Activated naive CD4-positive, alpha-beta T cell treated with anti-CD3 and anti-CD28 coated beads, Interleukin-2, amount 50 U/mL, for 24 hours (primary cell): ENCODE data around the gene ZCCHC3.
A peak's percentile ranks its signal among the peaks of the same experiment; 100 is the strongest.
"Not testable (repeated sequence)": the region's sequence is repeated elsewhere in the genome, so short reads cannot be mapped to it uniquely, and the experiment has no call there.

Source experiments
- H3K27ac Mint-ChIP-seq: one replicate; pipeline ENCODE4 v1.8.0; 2021; ENCODE audit warnings: mild to moderate bottlenecking, mixed read lengths
- H3K27me3 Mint-ChIP-seq: one replicate; pipeline ENCODE4 v1.8.0; 2021; ENCODE audit warnings: mixed read lengths
- H3K36me3 Mint-ChIP-seq: one replicate; pipeline ENCODE4 v1.8.0; 2021; ENCODE audit warnings: mixed read lengths
- H3K4me1 Mint-ChIP-seq: one replicate; pipeline ENCODE4 v1.8.0; 2021; ENCODE audit warnings: mixed read lengths
- H3K4me3 Mint-ChIP-seq: one replicate; pipeline ENCODE4 v1.8.0; 2021; ENCODE audit warnings: mild to moderate bottlenecking, mixed read lengths
- H3K9me3 Mint-ChIP-seq: one replicate; pipeline ENCODE4 v1.8.0; 2021; ENCODE audit warnings: mixed read lengths

Gene ZCCHC3, protein sequence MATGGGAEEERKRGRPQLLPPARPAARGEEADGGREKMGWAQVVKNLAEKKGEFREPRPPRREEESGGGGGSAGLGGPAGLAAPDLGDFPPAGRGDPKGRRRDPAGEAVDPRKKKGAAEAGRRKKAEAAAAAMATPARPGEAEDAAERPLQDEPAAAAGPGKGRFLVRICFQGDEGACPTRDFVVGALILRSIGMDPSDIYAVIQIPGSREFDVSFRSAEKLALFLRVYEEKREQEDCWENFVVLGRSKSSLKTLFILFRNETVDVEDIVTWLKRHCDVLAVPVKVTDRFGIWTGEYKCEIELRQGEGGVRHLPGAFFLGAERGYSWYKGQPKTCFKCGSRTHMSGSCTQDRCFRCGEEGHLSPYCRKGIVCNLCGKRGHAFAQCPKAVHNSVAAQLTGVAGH

DNA sequence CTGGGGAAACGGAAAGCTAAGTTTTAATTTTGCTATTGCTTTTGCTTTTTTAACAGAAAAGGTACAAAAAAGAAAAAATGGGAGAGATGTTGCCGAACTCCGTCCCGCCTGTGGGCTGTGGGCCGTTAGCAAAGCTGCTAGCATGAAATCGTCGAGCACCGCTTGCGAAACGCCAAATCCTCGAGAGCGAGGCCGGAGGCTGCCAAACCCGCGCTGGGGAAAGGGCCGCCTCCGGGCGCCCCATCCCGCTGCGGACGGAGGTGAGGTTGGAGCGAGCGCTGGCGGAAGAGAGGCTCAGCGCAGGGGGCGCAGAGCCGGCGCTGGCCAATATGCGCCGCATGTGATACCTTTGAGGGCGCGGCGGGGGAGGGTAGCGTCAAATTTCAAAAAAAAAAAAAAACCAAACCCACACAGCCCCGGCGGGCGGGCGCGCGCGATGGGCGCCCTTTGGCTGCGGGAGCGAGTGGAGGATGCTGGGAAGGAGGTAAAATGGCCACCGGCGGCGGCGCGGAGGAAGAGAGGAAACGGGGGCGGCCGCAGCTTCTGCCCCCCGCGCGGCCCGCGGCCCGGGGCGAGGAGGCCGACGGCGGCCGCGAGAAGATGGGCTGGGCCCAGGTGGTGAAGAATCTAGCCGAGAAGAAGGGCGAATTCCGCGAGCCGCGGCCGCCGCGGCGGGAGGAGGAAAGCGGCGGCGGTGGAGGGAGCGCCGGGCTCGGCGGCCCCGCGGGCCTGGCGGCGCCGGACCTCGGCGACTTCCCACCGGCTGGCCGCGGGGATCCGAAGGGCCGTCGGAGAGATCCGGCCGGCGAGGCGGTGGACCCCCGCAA is at the start of gene ZCCHC3:
Gene ZCCHC3 (plus strand): TSS at position 473 of the 827 bp plus-strand sequence. CDS start 17 bp downstream, at position 490.
- Mint-ChIP-seq H3K4me1 (peaks cover 37% of the 10 kb centered on the region), H3K4me3 (peak within 1 kb of the TSS; percentile 99), H3K9me3 (no peaks in the 10 kb centered on the region), H3K27ac (peak within 1 kb of the TSS; percentile 100), H3K36me3 (peaks cover 8% of the 10 kb centered on the region), H3K27me3 (no peaks in the 10 kb centered on the region)

DNA sequence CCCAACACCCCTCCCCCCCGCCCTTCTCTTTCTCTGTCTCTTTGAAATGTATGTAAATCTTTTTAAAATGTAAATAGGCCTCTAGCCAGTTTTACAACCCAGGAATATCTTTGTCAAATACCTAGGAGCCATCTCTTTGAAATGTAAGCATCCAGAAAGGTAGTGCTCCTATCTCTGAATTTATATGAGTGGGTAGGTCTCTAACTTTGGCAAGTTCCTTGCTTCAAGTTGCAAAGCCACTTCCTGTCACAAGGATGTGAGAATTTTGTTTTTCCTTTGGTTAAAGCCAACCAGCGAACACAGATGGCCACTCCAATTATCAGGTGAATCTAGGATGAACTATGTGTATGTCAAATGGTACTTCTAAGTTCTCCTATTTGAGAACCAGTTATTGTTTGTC is 46.0 kb upstream of the ZCCHC3 start:
- H3K27ac Mint-ChIP-seq: no peak overlapping the region
- H3K4me3 Mint-ChIP-seq: peak overlapping the region; percentile 19
- H3K27me3 Mint-ChIP-seq: no peaks in the 10 kb centered on the region
- H3K9me3 Mint-ChIP-seq: no peaks in the 10 kb centered on the region
- peaks cover 11% of the 10 kb centered on the region for H3K4me1 Mint-ChIP-seq
- H3K36me3 Mint-ChIP-seq: no peaks in the 10 kb centered on the region

DNA sequence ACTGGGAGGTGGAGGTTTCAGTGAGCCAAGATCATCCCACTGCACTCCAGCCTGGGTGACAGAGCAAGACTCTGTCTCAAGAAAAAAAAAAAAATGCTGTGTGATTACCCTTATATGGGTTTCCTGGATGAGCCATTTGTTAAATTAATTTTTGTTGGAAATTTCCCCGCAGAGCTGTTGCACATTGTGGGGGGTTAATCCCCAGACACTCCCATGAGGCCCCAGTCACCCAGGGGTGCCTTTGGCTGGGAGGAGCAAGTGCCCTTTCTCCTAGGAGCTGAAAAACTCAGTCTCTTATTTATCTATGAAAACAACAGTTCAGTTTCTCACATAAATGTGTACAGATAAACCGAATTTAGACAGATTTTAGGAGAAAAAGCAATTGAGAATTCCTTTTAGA is 44.6 kb upstream of the ZCCHC3 start:
- Mint-ChIP-seq H3K27me3 (no peaks in the 10 kb centered on the region), H3K9me3 (no peaks in the 10 kb centered on the region), H3K4me1 (peaks cover 11% of the 10 kb centered on the region), H3K27ac (no peak overlapping the region), H3K4me3 (no peak overlapping the region), H3K36me3 (no peaks in the 10 kb centered on the region)

DNA sequence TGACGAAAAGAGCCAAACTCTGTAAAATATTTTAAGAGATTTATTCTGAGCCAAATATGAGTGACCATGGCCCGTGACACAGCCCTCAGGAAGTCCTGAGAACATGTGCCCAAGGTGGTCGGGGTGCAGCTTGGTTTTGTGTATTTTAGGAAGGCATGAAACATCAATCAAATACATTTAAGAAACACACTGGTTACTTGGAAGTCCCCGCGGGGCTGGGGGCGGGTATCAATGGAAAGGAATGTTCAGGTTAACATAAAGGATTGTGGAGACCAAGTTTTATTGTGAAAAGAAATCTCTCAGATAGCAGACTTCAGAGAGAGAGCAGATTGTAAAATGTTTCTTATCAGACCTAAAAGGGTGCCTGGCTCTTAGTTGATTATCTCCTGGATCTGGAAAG is 43.9 kb upstream of the ZCCHC3 start:
- peaks cover 16% of the 10 kb centered on the region for H3K4me1 Mint-ChIP-seq
- H3K27ac Mint-ChIP-seq, H3K27me3 Mint-ChIP-seq, H3K4me3 Mint-ChIP-seq, H3K36me3 Mint-ChIP-seq, H3K9me3 Mint-ChIP-seq: not testable (repeated sequence)

DNA sequence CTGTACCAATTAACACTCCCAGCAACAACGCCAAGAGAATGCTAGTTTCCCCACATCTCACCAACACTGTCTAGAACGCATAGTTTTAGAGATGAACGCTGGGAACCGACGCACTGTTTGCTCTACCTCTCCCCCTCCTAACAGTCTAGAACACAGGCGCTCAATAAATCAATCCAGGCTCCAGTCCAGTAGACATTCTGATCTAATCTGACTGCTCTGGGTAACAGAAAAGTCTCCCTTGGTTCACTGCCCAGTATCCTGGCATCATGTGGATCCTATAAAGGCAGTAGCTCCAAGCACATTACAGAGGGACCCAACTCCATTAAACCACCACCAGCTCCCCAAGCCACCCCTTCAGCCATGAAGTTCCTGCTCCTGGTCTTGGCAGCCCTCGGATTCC is 40.0 kb upstream of the ZCCHC3 start, which contains the start of gene DEFB132:
Gene DEFB132 (plus strand): TSS at position 306 of the 400 bp plus-strand sequence. CDS start 55 bp downstream, at position 361.
- Mint-ChIP-seq H3K27ac (peak within 1 kb of the TSS; percentile 24), H3K4me3 (no peak within 1 kb of the TSS), H3K36me3 (no peaks in the 10 kb centered on the region), H3K27me3 (no peaks in the 10 kb centered on the region), H3K4me1 (peaks cover 12% of the 10 kb centered on the region), H3K9me3 (no peaks in the 10 kb centered on the region)

DNA sequence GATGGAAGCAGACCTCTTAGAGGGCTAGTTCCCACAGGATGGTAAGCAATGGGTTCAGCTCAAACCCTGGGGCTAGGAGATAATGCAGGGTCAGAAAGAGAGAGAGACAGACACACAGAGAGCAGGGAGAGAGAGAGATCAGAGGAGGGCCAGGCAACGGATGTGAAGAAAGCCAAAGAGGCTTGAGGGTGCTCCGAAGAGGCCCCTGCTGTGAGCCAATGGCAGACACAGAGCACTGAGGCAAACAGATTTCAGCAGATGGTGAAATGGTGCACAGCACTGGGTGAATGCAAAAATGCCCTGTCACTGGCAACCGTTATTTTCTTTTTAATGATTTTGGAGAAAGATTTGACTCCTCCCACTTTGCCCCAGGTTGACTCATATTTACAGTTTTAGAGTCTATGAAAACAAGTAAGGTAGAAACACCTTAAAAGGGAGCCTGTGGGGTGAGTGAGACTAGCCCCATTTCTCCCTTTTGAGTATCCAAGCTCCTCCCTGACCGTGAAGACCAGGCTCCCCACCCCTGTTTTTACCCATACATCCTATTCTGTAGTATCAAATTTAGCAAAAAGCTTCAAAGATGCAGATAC is 39.0 kb upstream of the ZCCHC3 start:
- Mint-ChIP-seq H3K9me3 (no peaks in the 10 kb centered on the region), H3K27ac (peak overlapping the region; percentile 24), H3K36me3 (no peaks in the 10 kb centered on the region), H3K4me1 (peaks cover 12% of the 10 kb centered on the region), H3K4me3 (no peak overlapping the region), H3K27me3 (no peaks in the 10 kb centered on the region)

DNA sequence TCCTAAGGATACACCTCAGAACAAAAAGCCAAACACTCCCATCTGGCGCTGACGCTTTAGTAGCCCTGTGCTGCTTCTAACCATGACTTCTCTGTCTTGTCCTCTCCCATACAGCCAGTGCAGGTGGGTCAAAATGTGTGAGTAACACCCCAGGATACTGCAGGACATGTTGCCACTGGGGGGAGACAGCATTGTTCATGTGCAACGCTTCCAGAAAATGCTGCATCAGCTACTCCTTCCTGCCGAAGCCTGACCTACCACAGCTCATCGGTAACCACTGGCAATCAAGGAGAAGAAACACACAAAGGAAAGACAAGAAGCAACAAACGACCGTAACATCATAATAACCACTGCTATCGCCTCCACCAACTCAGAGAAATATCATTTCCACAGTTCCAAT is 38.4 kb upstream of the ZCCHC3 start:
- H3K4me3 Mint-ChIP-seq: no peak overlapping the region
- H3K36me3 Mint-ChIP-seq: no peaks in the 10 kb centered on the region
- H3K27ac Mint-ChIP-seq: no peak overlapping the region
- H3K4me1 Mint-ChIP-seq: peaks cover 12% of the 10 kb centered on the region
- no peaks in the 10 kb centered on the region for H3K9me3 Mint-ChIP-seq
- H3K27me3 Mint-ChIP-seq: no peaks in the 10 kb centered on the region

DNA sequence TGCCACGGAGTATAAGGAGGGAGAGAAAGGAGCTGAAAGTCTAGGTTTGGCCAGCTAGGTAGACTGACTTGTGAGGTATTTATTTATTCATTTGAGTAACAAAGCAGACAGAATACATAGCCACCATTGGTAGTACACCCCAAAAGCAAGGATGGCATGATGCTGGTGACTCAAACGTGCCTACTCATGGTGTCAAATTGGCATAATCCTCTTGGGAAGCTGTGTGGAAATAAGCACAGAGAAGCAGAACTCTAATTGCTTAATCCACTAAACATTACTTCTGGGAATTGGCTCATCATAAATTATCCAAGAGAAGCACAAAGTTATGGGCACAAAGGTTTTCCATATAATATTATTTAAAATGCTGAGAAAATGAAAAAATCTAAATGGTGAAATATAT is 37.4 kb upstream of the ZCCHC3 start:
- H3K9me3 Mint-ChIP-seq: no peaks in the 10 kb centered on the region
- no peaks in the 10 kb centered on the region for H3K27me3 Mint-ChIP-seq
- H3K27ac Mint-ChIP-seq: no peak overlapping the region
- H3K4me3 Mint-ChIP-seq: no peak overlapping the region
- H3K36me3 Mint-ChIP-seq: no peaks in the 10 kb centered on the region
- H3K4me1 Mint-ChIP-seq: peaks cover 12% of the 10 kb centered on the region

DNA sequence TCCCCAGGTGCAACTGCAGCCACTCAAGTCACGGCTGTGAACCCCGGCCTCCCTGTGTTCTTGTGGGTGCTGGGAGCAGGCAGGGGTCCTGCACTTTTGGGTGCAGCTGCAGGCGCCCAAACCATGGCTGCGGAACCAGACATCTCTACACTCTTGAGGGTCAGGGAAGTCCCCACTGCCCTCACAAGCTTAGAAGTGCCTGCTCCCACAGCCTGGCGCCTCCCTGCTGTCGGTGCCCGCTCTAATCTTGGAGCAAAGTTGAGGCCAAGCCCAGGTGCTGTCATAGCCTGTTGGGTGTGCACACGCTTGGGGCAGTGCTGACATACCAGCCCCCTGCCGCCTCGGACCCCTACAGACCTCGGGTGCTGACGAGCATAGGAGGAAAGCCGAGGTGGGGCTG is 33.7 kb upstream of the ZCCHC3 start:
- Mint-ChIP-seq H3K27me3 (no peaks in the 10 kb centered on the region), H3K36me3 (no peaks in the 10 kb centered on the region), H3K4me1 (peaks cover 15% of the 10 kb centered on the region), H3K4me3 (no peak overlapping the region), H3K9me3 (no peaks in the 10 kb centered on the region), H3K27ac (no peak overlapping the region)

DNA sequence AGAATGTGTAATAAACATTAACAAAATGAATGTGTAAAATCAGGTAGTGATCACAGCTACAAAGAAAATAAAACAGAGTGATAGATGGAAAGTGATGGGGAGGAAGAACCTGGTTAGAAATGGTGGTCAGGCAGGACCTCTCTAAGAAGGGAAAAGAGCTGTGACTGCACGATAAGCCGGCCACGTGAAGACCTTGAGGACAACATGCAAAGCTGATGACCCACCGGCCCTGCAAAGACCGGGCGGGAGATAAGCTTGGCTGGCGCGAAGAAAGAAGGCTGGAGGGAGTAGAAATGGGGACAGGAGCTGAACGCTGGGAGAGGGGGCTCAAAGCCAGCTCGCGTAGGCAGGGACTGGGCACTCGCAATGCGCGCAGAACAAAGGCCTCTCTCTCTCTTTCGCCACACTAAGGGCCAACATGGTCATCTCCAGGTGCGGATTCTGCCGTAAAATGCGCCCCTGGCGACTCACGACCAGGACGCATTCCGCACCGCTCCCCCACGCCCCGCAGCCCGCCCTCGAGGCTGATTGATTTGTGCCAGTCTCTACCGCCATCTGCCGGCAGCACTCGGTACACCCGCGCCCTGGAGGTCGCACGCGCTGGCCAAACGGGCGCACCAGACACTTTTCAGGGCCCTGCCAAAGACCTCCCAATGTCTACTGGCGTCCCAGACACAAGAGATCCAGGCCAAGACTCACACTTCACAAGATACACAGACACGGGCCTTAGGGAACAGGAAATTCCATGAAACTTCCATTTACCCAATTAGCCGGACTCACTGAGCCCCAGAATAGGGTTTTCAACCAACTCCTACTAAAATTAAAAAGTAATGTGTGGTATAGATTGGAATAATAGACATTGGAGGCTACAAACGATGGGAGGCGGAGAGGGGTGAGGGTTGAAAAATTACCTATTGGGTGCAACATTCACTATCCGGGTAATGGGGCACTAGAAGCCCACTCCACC is 30.5 kb upstream of the ZCCHC3 start:
- peak overlapping the region; percentile 88 for H3K4me3 Mint-ChIP-seq
- no peaks in the 10 kb centered on the region for H3K36me3 Mint-ChIP-seq
- no peaks in the 10 kb centered on the region for H3K9me3 Mint-ChIP-seq
- H3K27ac Mint-ChIP-seq: peak overlapping the region; percentile 47
- peaks cover 10% of the 10 kb centered on the region for H3K4me1 Mint-ChIP-seq
- H3K27me3 Mint-ChIP-seq: no peaks in the 10 kb centered on the region

DNA sequence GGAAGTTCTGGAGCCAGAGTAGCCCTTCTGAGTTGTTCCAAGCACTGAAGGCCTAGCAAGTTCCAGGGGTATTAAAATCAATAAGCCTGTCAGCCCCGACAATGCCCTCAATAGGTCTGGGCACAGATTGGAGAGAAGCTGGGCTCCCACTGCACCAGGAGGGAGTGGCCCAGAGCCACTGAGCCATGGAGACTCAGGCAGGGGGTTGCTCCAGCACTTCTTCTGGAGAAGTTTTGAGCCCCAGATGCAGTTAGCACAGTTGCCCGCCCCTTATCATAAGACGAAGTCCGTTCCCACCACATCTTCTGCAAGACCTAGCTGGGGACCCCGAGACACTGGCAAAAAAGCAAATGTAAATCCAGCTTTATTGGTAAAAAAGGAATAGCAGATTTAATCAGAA is 26.9 kb upstream of the ZCCHC3 start:
- no peaks in the 10 kb centered on the region for H3K27me3 Mint-ChIP-seq
- no peaks in the 10 kb centered on the region for H3K36me3 Mint-ChIP-seq
- no peak overlapping the region for H3K27ac Mint-ChIP-seq
- no peak overlapping the region for H3K4me3 Mint-ChIP-seq
- no peaks in the 10 kb centered on the region for H3K9me3 Mint-ChIP-seq
- H3K4me1 Mint-ChIP-seq: peaks cover 10% of the 10 kb centered on the region

DNA sequence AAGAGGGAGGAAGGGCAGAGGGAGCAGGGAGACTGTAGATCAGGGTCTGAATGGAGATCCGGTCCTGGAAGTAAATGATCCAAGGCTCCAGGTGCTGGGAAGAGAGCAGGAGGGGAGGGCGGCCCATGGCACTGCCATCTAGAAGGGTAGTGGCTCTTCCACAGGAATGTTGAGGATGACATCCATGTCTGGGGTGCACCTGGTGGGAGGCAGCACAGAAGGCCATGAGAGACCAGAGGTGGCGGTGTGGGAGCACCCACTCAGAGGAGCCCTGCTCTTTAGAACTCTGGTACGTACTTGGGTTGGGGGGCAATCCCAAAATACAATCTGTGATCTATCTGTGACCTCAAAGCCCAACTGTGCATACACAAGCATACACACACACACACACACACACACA is 26.3 kb upstream of the ZCCHC3 start:
- no peaks in the 10 kb centered on the region for H3K27me3 Mint-ChIP-seq
- no peaks in the 10 kb centered on the region for H3K36me3 Mint-ChIP-seq
- H3K9me3 Mint-ChIP-seq: no peaks in the 10 kb centered on the region
- H3K4me1 Mint-ChIP-seq: peaks cover 10% of the 10 kb centered on the region
- no peak overlapping the region for H3K4me3 Mint-ChIP-seq
- H3K27ac Mint-ChIP-seq: no peak overlapping the region

DNA sequence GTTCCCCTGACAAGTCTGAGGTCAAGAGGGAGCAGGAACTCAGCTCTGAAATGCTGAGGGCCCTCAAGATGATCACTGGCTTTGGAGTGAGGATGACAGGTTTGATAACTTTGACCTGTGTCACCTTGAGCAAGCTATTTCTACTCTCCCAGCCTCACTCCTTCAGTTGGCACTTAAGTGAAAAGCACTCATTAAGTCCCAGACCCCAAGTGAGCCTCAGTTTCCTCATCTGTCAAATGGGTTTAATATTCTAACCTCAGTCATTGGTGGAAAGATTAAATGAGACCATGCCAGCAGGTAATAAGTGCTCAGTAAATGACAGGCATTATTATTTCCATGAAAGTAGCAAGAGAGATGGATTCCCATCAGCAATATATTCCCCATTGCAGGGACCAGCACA is 25.8 kb upstream of the ZCCHC3 start:
- Mint-ChIP-seq H3K4me3 (no peak overlapping the region), H3K27ac (no peak overlapping the region), H3K9me3 (no peaks in the 10 kb centered on the region)

DNA sequence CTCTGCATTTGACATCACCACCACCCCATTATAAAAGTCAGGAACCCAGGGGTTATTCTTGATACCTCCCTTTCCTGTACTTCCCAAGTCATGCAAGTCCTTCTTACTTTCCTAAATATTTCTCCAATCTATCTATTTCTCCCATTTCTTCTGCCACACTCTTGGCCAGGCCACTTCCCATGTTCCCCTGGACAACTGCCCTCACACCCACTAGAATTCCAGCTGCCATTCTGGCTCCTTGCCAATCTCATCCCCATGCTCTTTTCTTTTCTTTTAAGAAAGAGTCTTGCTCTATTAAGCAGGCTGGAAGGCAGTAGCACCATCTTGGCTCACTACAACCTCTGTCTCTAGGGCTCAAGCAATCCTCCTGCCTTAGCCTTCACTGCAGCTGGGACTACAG is 24.7 kb upstream of the ZCCHC3 start:
- Mint-ChIP-seq H3K27ac (no peak overlapping the region), H3K27me3 (no peaks in the 10 kb centered on the region), H3K4me3 (no peak overlapping the region), H3K9me3 (no peaks in the 10 kb centered on the region), H3K4me1 (no peaks in the 10 kb centered on the region), H3K36me3 (no peaks in the 10 kb centered on the region)

More for the DNA sequence above, 25.8 kb upstream of the ZCCHC3 start:
- H3K36me3 Mint-ChIP-seq: no peaks in the 10 kb centered on the region
- no peaks in the 10 kb centered on the region for H3K27me3 Mint-ChIP-seq
- H3K4me1 Mint-ChIP-seq: peaks cover 7% of the 10 kb centered on the region

DNA sequence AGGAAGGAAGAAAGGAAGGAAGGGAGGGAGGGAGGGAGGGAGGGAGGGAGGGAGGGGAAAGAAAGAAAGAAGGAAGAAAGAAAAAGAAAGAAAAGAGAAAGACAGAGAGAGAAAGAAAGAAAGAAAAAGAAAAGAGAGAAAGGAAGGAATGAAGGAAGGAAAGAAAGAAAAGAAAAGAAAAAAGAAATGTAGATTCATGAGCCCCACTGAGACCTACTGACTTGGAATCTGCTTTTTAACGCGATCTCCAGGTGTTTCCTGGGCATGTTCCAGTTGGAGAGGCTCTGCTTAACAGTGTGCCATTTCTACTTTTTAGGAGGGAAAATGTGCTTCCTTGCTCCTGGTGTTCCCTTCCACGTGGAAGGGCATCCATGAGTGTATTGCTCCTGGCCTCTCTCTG is 23.5 kb upstream of the ZCCHC3 start:
- Mint-ChIP-seq H3K36me3 (no peaks in the 10 kb centered on the region), H3K4me1 (no peaks in the 10 kb centered on the region), H3K27me3 (no peaks in the 10 kb centered on the region), H3K4me3 (no peak overlapping the region), H3K9me3 (no peaks in the 10 kb centered on the region), H3K27ac (no peak overlapping the region)
